Stimulated activated CD4-positive, alpha-beta T cell treated with anti-CD3 and anti-CD28 coated beads, Interleukin-2, amount 100 ng/mL, for 48 hours (primary cell): ENCODE measurements around the gene AKAP6.
"Not testable (repeated sequence)": the region's sequence is repeated elsewhere in the genome, so short reads cannot be mapped to it uniquely, and the experiment has no call there.

Experiments used
- DNase-seq, 2 donors: peaks; one replicate each; pipeline ENCODE4 v3.0.0-alpha.2; 2020

AKAP6 gene

GRCh38 chr14:32332415-32333316, 3.6 kb downstream of the AKAP6 start:
- no peak for DNase-seq

GRCh38 chr14:32336702-32337101, 7.6 kb downstream of the AKAP6 start:
- no peak for DNase-seq

DNA sequence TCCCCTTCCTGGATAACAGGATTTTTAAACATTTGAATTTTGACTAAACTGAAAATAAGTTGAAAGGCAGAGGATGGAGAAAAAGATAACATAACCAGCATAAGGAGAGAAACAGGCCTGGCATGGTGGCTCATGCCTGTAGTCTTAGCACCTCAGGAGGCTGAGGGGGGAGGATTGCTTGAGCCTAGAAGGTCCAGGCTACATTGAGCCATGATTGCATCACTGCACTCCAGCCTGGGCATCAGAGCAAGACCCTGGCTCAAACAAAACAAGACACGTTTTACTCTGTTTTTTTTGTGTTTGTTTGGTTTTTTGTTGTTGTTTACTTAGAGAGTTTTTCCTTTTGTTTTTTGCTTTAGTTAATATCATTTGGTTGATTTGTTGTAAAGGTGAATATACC, 8.7 kb downstream of the AKAP6 start:
- no peak for DNase-seq

DNA sequence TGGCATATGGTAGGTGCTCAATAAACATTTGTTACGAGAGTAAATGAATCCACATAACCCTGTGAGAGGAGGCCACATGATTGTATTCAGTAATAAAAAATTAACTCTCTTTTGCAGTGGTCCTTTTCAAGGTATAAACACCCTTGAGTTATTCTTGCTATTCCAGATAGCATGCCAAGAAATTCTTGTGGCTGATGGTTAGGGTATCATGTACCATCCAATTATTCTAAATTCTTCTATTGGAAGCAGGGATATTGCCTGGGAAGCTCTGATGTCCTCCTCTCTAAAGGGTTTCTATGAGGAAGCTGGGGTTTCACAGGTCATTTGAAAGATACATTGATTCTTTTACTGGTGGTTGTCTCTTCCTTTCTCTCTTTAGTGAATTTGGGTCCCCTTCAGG, 10.1 kb downstream of the AKAP6 start:
- no peak for DNase-seq

- DNase-seq, result no peak
Measured at GRCh38 chr14:32341947-32342846, 13.1 kb downstream of the AKAP6 start.

GRCh38 chr14:32342847-32343194, 13.7 kb downstream of the AKAP6 start:
- DNase-seq, result no peak

- DNase-seq, result no peak
Measured at GRCh38 chr14:32343926-32344430, 14.9 kb downstream of the AKAP6 start.

DNA sequence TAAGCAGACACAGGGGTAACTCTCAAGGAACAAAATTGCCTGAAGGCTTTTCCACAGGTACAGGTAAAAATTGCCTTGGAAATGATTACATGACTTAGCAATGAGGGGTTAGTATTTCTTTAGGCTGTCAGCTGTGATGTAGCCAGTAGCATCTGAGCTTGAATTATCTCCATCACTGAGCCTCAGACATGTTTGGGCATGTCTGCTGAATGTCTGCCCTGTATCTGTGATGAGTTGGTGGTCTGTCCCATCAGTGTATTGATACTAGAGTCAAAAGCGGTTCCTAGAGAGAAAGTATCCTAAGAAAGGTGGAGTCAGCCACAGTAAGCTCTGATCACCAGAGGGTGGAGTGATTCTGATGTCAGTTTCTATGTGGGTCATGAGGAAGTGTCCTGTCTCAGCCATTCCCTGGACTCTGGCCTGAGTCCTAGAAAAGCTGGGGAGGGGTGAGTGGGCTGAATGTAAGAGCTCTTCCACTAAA, 16.3 kb downstream of the AKAP6 start:
- no peak for DNase-seq

DNA sequence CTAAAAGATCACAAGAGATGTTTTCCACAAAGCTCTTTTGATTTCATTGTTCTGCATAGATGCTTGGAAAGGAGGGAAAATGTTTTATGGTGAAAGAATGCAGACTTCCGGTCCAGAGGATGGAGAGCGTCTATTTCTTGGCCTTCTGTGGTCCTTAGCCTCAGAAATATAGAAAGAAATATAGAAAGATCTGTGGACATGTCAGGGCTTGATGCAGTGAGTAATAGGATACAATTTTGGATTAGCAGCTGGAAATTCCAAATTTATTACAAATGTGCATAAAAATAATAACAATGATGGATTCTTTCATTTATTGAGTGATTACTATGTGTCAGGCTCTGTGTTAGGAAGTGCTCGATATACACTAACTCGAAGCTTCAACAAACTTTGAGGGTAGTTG, 20.2 kb downstream of the AKAP6 start:
- no peak for DNase-seq

DNA sequence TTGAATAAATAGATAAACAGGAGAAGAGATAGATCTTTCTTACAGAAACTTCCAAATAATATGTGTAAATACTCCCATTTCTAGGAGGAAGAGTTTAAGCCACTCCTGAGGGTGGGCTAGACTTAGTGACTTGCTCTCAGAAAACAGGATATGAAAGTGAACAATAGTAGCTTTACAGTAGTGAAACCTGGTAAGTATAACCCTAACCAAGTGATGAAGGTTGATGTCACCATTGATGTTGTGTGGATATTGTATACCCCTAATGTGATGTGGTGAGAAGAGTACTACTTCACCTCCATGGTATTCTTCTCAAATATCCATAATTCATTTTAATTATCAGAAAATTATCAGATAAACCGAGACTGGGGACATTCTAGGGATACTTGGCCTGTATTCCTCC, 20.9 kb downstream of the AKAP6 start:
- no peak for DNase-seq

GRCh38 chr14:32352631-32353030, 23.5 kb downstream of the AKAP6 start:
- DNase-seq, result no peak

DNA sequence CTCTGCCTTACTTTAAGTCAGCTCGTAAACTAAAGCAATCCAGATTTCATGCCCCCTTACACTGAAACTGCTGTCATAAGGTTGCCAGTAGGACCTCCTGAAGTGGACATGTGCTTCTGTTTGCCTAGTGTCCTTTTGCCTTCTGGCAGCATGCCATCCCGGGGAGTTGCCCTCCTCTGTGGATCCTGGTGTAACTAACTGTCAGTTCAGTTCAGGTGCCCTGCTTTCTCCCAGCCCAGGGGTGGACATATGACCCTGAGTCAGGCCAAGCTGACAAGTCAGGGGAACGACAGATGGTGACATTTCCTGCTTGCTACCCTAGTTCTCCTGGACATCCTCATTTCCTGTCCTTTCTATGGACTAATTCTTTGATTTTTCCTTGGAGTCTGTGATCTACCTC, 25.6 kb downstream of the AKAP6 start:
- no peak for DNase-seq

GRCh38 chr14:32358781-32359180, 29.7 kb downstream of the AKAP6 start:
- no peak for DNase-seq

GRCh38 chr14:32361674-32362073, 32.6 kb downstream of the AKAP6 start:
- no peak for DNase-seq

DNA sequence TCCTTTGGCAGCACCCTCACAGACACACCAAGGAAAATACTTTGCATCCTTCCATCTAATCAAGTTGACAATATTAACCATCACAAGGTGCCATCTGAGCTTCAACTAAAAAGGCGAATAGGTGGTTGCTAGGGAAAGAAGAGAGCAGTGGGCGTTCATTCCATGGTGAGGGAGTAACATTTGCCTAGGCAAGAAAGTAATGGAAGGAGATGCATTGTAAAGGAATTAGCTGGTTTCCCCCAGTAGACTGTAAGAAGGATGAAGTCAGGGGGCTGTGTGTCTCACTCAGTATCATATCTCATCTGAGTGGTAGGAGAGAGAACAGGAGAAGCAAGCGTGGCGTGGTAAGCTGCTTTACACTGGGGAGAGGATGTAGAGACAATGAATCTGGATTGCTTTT, 34.7 kb downstream of the AKAP6 start:
- DNase-seq, result no peak

DNA sequence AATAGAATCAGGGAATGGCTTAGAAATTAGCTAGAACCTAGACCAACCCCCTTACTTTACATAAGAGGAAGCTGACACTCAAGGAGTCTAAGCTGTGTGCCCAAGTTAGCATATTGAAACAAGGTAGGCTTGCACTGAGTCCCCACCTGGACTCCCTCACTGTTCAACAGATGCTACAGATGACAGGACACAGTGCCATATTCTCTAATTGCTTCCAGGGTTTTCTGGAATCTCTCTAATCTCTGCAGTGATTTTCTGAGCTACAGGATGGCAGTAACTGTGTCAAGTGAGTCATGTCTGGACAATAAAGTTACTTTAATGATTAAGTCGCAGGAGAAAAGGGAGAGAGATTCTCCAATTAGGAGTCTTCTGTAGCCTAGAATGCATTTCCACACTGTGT, 35.8 kb downstream of the AKAP6 start:
- DNase-seq, result no peak

GRCh38 chr14:32366256-32366879, 37.3 kb downstream of the AKAP6 start:
- no peak for DNase-seq

DNA sequence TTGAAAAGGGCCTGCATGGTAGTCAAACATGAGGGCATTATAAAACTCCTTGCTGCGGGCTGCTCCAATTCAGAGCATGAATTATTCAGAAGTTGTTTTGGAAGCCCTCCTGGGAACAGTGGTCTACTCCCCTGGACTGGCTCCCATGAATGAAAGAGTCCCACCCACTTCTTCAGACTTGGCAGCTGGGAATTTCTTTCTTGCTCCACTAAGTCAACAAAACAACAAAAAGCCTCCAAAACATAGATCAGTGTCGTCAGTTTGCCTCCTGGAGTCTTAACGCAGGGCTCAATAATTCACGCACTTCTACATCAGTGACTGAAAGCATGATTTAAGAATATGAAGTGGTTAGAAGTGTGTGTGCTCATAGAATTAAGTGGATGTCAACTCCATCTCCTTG, 37.9 kb downstream of the AKAP6 start:
- no peak for DNase-seq

DNA sequence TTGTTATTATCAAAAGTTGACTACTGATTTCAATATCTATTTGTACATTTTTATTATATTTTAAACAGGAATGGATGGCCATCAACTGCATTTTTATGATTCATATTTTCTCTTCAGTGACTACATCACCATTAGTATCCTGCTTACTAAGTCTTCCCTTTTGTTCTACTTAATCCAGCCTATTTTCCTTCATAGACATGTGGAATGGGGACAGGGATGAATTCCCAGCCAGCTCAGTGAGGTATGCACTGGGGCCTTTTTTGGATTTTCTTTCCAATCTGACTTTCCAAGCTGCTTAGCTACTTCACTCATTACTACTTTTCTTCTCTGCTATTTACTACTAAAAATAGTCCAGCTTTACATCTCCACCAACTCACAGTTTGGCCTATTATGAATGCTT, 38.4 kb downstream of the AKAP6 start:
- DNase-seq, result no peak

DNA sequence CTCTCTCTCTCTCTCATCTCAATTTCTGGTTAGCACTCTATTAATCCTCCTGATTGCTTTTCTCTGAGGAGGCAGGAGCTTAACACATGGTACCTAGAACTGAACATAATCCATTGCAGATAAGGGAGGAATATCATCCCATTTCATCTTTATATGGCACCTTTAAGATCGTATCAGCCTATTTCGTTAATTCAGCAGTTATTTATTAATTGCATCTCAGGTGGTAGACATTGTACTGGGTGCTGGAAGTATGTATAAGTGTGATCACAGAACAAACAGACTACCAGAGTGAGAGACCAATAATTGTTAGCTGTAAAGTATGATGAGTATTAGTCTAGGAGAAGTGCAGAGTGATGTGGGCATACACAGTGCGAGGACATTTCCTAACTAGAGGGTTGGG, 39.0 kb downstream of the AKAP6 start:
- no peak for DNase-seq

- no peak for DNase-seq
Measured at GRCh38 chr14:32370714-32371113, 41.6 kb downstream of the AKAP6 start.

GRCh38 chr14:32372154-32372553, 43.1 kb downstream of the AKAP6 start:
- DNase-seq, result no peak

DNA sequence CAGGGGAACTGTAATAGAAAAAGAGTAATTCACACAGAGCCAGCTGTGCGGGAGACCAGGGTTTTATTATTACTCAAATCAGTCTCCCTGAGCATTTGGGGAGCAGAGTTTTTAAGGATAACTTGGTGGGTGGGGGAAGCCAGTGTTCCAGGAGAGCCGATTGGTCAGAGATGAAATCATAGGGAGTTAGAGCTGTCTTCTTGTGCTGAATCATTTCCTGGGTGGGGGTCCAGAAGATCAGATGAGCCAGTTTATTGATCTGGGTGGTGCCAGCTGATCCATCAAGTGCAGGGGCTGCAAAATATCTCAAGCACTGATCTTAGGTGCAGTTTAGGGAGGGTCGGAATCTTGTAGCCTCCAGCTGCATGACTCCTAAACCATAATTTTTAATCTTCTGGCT, 44.1 kb downstream of the AKAP6 start:
- not testable (repeated sequence) for DNase-seq
